ENCODE measurements around the gene RRAS.
"Not testable (repeated sequence)": the region's sequence is repeated elsewhere in the genome, so short reads cannot be mapped to it uniquely, and the experiment has no call there.

RRAS gene

GRCh38 chr19:49633273-49633672 is 6.7 kb downstream of the RRAS start:
- not testable (repeated sequence) for DNase-seq (ENCODE audit: extremely low read depth in 1 of 2, low read depth in 1 of 2)

DNA sequence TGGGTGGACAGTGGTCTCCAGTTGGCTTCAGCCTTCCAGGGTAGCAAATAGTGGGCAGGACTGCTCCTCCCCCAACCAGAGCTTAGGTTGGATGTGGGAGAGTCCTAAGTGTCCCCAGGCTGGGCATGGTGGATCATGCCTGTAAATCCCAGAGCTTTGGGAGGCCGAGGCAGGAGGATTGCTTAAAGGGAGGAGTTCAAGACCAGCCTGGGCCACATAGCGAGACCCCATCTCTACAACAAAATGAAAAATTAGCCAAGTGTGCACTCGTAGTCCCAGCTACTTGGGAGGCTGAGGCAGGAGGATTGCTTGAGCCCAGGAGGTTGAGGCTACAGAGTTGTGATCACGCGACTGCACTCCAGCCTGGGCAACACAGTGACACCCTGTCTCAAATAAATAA is 7.4 kb downstream of the RRAS start:
- DNase-seq (ENCODE audit: extremely low read depth in 1 of 2, low read depth in 1 of 2): no peak

GRCh38 chr19:49631610-49632192 is 8.2 kb downstream of the RRAS start:
- DNase-seq (ENCODE audit: extremely low read depth in 1 of 2, low read depth in 1 of 2): no peak

DNA sequence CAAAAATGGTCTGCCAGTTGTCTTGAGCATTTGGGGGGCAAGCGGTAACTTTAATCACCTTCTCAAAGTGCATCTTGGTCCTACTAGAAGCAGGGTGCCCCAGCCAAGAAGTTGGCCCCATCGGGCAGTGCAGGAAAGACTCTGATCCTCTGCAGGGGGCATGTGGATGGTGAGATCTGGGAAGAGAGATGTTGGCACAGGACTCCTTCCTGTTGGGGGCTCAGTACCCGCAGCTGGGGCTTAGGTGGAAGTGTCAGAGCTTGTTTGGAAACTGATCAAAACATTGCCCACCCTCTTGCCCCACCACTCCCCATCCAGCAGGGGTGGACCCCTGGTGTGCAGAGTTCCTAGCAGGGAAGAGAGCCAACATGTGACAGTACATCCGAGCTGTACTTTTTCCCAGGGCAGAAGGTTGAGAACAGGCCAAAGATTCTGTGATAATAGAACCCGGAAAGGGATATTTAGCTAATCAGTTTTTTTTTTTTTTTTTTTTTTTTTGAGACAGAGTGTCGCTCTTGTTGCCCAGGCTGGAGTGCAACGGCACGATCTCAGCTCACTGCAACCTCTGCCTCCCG is 8.8 kb downstream of the RRAS start:
- no peak for DNase-seq (ENCODE audit: extremely low read depth in 1 of 2, low read depth in 1 of 2)

GRCh38 chr19:49629659-49630058 is 10.3 kb downstream of the RRAS start:
- no peak for DNase-seq (ENCODE audit: extremely low read depth in 1 of 2, low read depth in 1 of 2)

DNA sequence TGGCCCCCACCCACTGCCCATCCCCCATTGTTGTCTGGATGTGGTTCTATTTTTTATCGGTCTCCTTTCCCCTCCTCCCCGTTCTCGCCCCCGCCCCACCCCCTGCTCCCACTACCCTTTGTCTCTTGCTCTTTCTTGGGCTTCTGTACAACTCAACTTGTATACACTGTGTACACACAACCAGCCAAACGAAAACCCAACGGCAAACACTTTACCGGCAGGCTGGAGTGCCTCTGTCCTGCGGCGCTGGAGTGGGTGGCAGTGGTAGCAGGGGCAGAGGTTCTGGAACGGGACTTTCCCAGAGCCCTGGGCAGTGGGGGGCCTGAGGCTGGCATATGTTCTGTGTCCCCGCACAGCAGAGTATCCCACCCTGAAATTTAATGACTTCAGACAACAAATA is 13.7 kb downstream of the RRAS start:
- no peak for DNase-seq (ENCODE audit: extremely low read depth in 1 of 2, low read depth in 1 of 2)

GRCh38 chr19:49624967-49625910 is 14.7 kb downstream of the RRAS start:
- no peak for DNase-seq (ENCODE audit: extremely low read depth in 1 of 2, low read depth in 1 of 2)

DNA sequence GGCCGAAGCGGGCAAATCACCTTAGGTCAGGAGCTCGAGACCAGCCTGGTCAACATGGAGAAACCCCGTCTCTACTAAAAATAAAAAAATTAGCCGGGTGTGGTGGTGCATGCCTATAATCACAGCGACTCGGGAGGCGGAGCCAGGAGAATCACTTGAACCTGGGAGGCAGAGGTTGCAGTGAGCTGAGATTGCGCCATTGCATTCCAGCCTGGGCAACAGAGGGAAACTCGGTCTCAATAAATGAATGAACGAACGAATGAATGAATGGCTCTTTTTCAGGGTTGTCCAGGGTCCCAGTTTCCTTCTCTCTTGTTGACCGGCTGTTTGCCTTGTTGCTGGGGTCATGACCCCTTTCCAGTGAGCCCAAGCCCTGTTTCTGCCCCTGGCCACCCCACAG is 22.1 kb downstream of the RRAS start:
- DNase-seq (ENCODE audit: extremely low read depth in 1 of 2, low read depth in 1 of 2): not testable (repeated sequence)

DNA sequence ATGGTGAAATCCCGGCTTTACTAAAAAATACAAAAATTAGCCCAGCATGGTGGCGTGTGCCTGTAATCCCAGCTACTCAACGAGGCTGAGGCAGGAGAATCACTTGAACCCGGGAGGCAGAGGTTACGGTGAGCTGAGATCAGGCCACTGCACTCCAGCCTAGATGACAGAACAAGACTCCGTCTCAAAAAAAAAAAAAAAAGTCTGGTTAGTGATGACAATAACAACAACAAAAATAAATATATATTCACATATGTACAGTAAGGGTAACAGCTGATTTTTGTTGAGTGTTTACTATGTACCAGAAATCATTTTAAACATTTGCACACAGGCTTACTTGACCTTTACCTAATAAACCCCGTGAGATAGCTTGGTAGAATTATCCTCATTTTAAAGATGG is 23.0 kb downstream of the RRAS start:
- no peak for DNase-seq (ENCODE audit: extremely low read depth in 1 of 2, low read depth in 1 of 2)

DNA sequence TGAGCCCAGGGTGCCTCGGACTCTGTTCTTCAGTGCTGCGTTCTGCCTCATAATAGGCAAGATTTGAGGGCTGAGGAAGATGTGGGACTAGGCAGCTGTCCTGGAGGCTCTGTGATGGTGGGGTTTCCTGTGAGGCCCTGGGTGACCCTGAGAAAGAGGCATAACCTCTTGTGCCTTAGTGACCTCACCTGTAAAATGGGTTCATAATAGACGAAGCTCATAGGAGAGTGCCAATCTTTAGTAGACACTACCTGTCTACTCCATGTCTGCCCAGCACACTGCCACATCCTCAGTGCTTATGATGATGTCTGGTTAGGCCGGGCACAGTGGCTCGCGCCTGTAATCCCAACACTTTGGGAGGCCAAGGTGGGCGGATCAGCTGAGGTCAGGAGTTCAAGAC is 23.4 kb downstream of the RRAS start:
- no peak for DNase-seq (ENCODE audit: extremely low read depth in 1 of 2, low read depth in 1 of 2)

- DNase-seq (ENCODE audit: extremely low read depth in 1 of 2, low read depth in 1 of 2): no peak
These were observed 24.1 kb downstream of the RRAS start for GRCh38 chr19:49615861-49616260.

DNA sequence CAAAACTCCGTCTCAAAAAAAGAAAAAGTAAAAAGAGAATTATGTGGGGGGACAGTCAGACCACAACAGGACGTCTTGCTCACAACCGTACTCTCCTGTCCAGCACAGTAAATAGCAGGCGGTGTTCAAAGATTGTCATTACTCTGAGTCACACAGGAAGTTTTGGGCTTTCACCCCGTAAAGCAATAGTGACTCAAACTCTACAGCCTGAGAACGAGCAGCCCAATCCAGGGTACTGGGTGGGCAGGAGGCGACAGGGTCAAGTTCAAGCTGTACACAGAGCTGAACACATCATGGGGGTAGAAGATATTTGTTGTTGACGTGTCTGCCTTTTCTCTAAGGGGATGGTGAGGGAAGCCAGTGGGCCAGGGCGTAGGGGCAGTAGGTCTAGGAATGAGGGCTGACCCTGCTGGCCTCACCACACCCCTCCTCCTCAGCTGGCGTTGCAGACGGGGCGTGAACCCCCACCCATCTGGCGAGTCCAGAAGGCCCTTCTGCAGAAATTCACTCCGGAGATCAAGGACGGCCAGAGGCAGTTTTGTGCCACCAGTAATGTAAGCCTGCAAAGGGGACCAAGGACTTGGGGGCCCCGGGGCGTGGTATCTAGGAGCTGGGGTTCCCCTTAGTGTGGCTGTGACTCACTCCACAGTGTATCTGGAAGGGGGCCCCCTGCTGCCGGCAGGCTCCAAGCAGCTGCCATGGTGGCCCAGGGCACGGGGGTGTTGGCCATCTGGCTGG is 25.7 kb downstream of the RRAS start:
- no peak for DNase-seq (ENCODE audit: extremely low read depth in 1 of 2, low read depth in 1 of 2)

- DNase-seq (ENCODE audit: extremely low read depth in 1 of 2, low read depth in 1 of 2): no peak
These were observed 26.6 kb downstream of the RRAS start for GRCh38 chr19:49613374-49613773.

DNA sequence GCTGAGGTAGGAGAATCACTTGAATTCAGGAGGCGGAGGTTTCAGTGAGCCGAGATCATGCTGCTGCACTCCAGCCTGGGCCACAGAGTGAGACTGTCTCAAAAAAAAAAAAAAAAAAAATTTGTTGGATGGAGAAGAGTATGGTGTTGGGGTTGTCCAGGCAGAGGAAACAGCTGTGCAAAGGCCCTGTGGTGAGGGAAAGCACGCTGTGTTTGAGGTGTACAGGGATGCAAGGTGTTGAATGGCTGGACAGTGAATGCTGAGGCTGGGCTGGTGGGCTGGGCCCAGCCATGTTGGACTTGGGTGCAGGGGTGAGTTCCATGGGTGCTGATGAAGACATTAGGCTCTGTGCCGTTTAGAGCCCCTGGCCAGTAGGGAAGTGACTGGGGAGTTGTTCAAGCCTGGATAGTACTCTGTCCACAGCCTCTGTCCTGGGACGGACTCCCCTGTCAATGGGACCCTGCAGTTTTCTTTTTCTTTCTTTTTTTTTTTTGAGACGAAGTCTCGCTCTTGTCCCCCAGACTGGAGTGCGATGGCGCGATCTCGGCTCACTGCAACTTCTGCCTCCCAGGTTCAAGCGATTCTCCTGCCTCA is 30.3 kb downstream of the RRAS start:
- DNase-seq (ENCODE audit: extremely low read depth in 1 of 2, low read depth in 1 of 2): no peak

- no peak for DNase-seq (ENCODE audit: extremely low read depth in 1 of 2, low read depth in 1 of 2)
These were observed 34.3 kb downstream of the RRAS start for GRCh38 chr19:49605605-49606004.

DNA sequence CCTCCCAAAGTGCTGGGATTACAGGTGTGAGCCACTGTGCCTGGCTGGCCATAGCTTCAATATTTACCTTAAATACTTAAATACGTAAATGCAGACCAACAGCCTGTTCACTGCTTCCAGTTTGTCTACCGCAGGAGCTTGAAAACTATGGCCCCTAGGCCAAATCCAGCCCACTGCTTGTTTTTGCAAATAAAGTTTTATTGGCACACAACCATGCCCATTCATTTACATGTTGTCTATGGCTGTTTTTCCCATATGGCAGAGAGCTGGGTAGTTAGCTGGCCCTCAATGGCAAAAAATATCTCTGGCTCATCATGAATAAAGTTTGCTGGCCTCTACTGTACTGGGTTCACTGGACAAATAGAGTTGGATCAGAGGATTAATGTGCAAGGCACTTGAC is 37.1 kb downstream of the RRAS start:
- no peak for DNase-seq (ENCODE audit: extremely low read depth in 1 of 2, low read depth in 1 of 2)

DNA sequence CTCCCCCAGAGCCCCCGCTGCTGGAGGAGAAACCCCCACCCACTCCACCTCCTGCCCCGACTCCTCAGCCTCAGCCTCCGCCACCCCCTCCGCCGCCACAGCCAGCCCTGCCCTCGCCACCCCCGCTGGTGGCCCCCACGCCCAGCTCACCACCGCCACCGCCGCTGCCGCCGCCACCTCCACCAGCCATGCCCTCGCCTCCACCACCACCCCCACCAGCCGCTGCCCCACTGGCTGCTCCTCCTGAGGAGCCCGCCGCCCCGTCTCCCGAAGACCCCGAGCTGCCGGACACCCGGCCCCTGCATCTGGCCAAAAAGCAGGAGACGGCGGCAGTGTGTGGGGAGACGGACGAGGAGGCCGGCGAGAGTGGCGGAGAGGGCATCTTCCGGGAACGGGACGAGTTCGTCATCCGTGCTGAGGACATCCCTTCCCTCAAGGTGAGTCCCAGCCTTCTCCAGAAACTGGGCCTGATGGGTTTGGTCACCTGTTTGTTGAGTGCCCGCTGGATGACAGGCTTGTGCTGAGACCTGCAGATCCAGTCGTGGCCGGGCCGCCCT is 38.4 kb downstream of the RRAS start:
- DNase-seq (ENCODE audit: extremely low read depth in 1 of 2, low read depth in 1 of 2): no peak

DNA sequence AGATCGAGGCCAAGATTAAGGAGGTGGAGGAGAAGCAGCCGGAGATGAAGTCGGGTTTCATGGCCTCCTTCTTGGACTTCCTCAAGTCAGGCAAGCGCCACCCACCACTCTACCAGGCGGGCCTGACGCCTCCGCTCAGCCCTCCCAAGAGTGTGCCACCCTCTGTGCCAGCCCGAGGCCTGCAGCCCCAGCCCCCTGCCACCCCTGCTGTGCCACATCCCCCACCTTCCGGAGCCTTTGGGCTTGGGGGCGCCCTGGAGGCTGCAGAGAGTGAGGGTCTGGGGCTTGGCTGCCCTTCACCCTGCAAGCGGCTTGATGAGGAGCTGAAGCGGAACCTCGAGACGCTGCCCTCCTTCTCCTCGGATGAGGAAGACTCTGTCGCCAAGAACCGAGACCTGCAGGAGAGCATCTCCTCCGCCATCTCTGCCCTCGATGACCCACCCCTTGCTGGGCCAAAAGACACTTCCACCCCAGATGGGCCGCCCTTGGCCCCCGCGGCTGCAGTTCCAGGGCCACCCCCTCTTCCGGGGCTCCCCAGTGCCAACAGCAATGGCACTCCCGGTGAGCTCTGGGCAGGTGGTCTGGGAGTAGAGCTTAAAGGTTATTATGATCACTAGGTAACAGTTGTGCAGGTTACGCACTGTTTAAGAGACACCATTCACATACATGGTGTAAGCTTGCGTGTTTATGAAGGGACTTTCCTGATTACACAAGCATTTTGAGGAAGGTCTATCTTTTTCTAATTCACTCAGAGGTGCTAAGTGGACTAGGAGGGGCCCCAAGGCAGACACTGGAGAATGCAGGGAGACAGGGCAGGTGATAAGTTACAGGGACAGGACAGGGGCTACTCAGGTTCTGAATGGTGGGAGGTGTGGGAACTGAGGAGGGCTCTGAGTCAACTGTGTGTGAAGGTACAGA is 40.3 kb downstream of the RRAS start:
- DNase-seq (ENCODE audit: extremely low read depth in 1 of 2, low read depth in 1 of 2): no peak

DNA sequence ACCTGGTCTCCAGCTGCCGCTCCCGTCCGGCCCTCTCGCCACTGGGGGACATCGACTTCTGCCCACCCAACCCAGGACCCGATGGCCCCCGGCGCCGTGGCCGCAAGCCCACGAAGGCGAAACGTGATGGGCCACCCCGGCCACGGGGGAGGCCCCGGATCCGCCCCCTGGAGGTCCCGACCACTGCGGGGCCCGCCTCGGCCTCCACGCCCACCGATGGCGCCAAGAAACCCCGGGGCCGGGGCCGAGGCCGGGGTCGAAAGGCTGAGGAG is 42.3 kb downstream of the RRAS start:
- DNase-seq (ENCODE audit: extremely low read depth in 1 of 2, low read depth in 1 of 2): no peak
